ENCODE results near the gene DIPK1A. TPM values are rescaled to one million over a fixed set of nuclear protein-coding genes. Genes with fewer than 3 reads are reported as not detected.

The DIPK1A gene
- total RNA-seq, 1 experiment from 2014 or later: 3.8 TPM

- no peak overlapping the region for H4K91ac ChIP-seq (ENCODE audit: insufficient read length, low read depth, low read length)
- no peak overlapping the region for H3K4me2 ChIP-seq (ENCODE audit: insufficient read depth, insufficient read length, low read length)
- peaks cover 3% of the 10 kb centered on the region in 2 experiments; a peak in 3 of 4 replicates for H3K4me1 Mint-ChIP-seq
- H3K14ac ChIP-seq (ENCODE audit: insufficient read depth, low read length): no peak overlapping the region
- H3K27ac Mint-ChIP-seq: no peak overlapping the region
- no peak overlapping the region for H3K56ac ChIP-seq (ENCODE audit: insufficient read length, low read depth, low read length)
- no peak overlapping the region for H3T11ph ChIP-seq (ENCODE audit: low read length)
- H3K4me3 Mint-ChIP-seq: no peak overlapping the region
- no peaks in the 10 kb centered on the region; the same call in 1 of the 2 replicates for H3K27me3 Mint-ChIP-seq (ENCODE audit: low read depth)
- H3K23ac ChIP-seq (ENCODE audit: insufficient read length, low read depth, low read length): no peak overlapping the region
- H3K18ac ChIP-seq (ENCODE audit: insufficient read length, low read depth, low read length): no peak overlapping the region
- H3K4me1 ChIP-seq (ENCODE audit: insufficient read depth, low read length): no peaks in the 10 kb centered on the region
- no peak overlapping the region for H4K8ac ChIP-seq (replicated peaks; ENCODE audit: insufficient read length, low read depth, low read length)
- WGBS (ENCODE audit: extremely low coverage, insufficient read length, low lambda C conversion rate): no CpG with 5 or more reads among the region's 3 CpGs
- H3K79me1 ChIP-seq (ENCODE audit: insufficient read depth, low read depth, low read length, poor library complexity, severe bottlenecking): no peaks in the 10 kb centered on the region
- no peaks in the 10 kb centered on the region for H3K79me2 ChIP-seq (ENCODE audit: insufficient read depth, low read length)
- H2BK5ac ChIP-seq (ENCODE audit: insufficient read length, low read length): no peak overlapping the region
- no peak overlapping the region for H3K4ac ChIP-seq (ENCODE audit: low read depth, low read length)
- H4K5ac ChIP-seq (ENCODE audit: insufficient read length, low read depth, low read length): no peak overlapping the region
- TF ChIP-seq, protein P1, sequence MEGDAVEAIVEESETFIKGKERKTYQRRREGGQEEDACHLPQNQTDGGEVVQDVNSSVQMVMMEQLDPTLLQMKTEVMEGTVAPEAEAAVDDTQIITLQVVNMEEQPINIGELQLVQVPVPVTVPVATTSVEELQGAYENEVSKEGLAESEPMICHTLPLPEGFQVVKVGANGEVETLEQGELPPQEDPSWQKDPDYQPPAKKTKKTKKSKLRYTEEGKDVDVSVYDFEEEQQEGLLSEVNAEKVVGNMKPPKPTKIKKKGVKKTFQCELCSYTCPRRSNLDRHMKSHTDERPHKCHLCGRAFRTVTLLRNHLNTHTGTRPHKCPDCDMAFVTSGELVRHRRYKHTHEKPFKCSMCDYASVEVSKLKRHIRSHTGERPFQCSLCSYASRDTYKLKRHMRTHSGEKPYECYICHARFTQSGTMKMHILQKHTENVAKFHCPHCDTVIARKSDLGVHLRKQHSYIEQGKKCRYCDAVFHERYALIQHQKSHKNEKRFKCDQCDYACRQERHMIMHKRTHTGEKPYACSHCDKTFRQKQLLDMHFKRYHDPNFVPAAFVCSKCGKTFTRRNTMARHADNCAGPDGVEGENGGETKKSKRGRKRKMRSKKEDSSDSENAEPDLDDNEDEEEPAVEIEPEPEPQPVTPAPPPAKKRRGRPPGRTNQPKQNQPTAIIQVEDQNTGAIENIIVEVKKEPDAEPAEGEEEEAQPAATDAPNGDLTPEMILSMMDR (conservative IDR thresholded peaks at IDR 0.05): no peak
- no peak for DNase-seq
- H2BK15ac ChIP-seq (ENCODE audit: low read depth, low read length): no peak overlapping the region
- no peaks in the 10 kb centered on the region for H3K23me2 ChIP-seq (ENCODE audit: insufficient read length, low read depth, low read length, poor library complexity, severe bottlenecking)
- H2BK20ac ChIP-seq (ENCODE audit: low read depth, low read length, poor library complexity, severe bottlenecking): no peak overlapping the region
- H2AFZ ChIP-seq (ENCODE audit: low read length): no peak overlapping the region
- no peaks in the 10 kb centered on the region for H3K36me3 Mint-ChIP-seq (ENCODE audit: insufficient read depth in 1 of 3, low read depth in 3 of 3)
- no peaks in the 10 kb centered on the region; a peak in 2 of 5 replicates for H3K9me3 Mint-ChIP-seq
- H3K9me3 ChIP-seq (ENCODE audit: control insufficient read depth, low read depth, low read length): no peaks in the 10 kb centered on the region
- no peak overlapping the region for H3K27ac ChIP-seq (ENCODE audit: insufficient read length, low read depth, low read length)
- H3K9ac ChIP-seq (ENCODE audit: extremely low read depth, insufficient read length, low read length): no peak overlapping the region
- no peak overlapping the region for H2BK12ac ChIP-seq (ENCODE audit: insufficient read length, low read depth, low read length)
- H4K20me1 ChIP-seq (ENCODE audit: control insufficient read depth, insufficient read depth, insufficient read length): no peaks in the 10 kb centered on the region
- no peaks in the 10 kb centered on the region for H3K27me3 ChIP-seq (ENCODE audit: insufficient read depth, low read length)
- H2BK120ac ChIP-seq (ENCODE audit: low read depth, low read length, poor library complexity, severe bottlenecking): no peak overlapping the region
- H2AK5ac ChIP-seq (ENCODE audit: insufficient read length, low read length): no peak overlapping the region
Measured at GRCh38 chr1:92913093-92913819, 48.0 kb downstream of the DIPK1A start.

Data from H9 (cell line).